ENCODE data around the gene SARS1.
"Not testable (repeated sequence)": the region's sequence is repeated elsewhere in the genome, so short reads cannot be mapped to it uniquely, and the experiment has no call there.

GRCh38 chr1:109286762-109287161 lies 73.0 kb downstream of the SARS1 start:
- not testable (repeated sequence) for TF ChIP-seq CTCF, EZH2, EZH2phosphoT487 (IDR thresholded peaks at IDR 0.05)

Data from neural progenitor cell (in vitro differentiated cells).